Lower lobe of right lung (tissue), 2 donors: ENCODE data around the gene PRPF40B. TPM values are rescaled to one million over a fixed set of nuclear protein-coding genes. Genes with fewer than 3 reads are reported as not detected.

Experiments used
- ATAC-seq, 2 donors: fragments of 200-7000 bp; cut with Tn5 transposase; one replicate each; pipeline ENCODE4 v1.9.1; 2020 to 2022; ENCODE audit warnings: mild to moderate bottlenecking in 2 of 2, moderate library complexity in 2 of 2
- DNase-seq: peaks from one replicate; pipeline ENCODE4 v3.0.0-alpha.2; 2020
- H3K27ac ChIP-seq: fragments of 200-600 bp; one replicate; pipeline ENCODE4 v1.8.0; 2022
- H3K27me3 ChIP-seq: fragments of 200-600 bp; one replicate; pipeline ENCODE4 v1.8.0; 2022; ENCODE audit warnings: low read depth
- H3K36me3 ChIP-seq: fragments of 200-600 bp; one replicate; pipeline ENCODE4 v1.8.0; 2022; ENCODE audit warnings: mild to moderate bottlenecking
- H3K4me1 ChIP-seq: fragments of 200-600 bp; one replicate; pipeline ENCODE4 v1.8.0; 2022
- H3K4me3 ChIP-seq: fragments of 200-600 bp; one replicate; pipeline ENCODE4 v1.8.0; 2022; ENCODE audit warnings: mild to moderate bottlenecking
- H3K9me3 ChIP-seq: fragments of 200-600 bp; one replicate; pipeline ENCODE4 v1.8.0; 2022
- CTCF ChIP-seq: fragments of 200-600 bp; IDR thresholded peaks from one replicate; pipeline ENCODE4 v1.8.0; 2022; ENCODE audit warnings: antibody characterized with exemption, mild to moderate bottlenecking
- intact Hi-C: fragments of 100-400 bp; cut with DNase I; formaldehyde crosslinking; loops from one replicate; pipeline ENCODE4 v1.11.0; 2022
- total RNA-seq: library from RNA; stranded (reverse); fragmentation: NEBNext Ultra II Directional; extraction: Animal tissue kit (Norgen Biotek cat#: 25700); gene quantifications from one replicate; pipeline ENCODE4 v1.2.1, GENCODE V29; 2021
- donor health status: DM: no; HTN: yes; CAD: no; lungs with severe emphysema.

Gene PRPF40B
- total RNA-seq, 1 donor from 2014 or later, result 19.3 TPM

DNA sequence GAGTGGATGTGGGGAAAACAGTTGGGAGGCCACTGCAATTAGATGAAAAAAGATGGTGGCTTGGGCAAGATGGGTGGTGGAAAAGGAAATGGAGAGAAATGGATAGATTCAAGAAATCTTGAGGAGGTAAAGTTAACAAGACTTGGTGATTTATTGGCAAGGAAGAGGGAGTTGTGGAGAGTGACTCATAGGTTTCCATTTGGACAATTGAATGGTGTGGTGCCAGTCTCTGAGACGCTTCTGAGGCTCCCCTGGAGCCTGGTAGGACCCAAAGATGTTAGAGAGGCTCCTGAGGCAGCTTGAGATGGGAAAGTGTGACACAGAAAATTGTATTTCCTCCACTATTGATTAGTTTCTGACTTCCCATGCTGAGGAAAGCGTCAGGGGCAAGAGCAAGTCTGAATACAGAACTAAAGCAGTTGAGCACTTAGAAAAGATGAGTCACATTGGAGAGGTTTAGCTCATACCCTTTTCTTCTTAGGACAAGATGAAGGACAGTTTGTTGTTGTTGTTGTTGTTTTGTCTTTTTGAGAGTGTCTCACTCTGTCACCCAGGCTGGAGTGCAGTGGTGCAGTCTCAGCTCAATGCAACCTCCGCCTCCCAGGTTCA, 4.5 kb downstream of the PRPF40B start:
- no peak for TF ChIP-seq CTCF
- DNase-seq (no peak), ATAC-seq (no peak)
- H3K4me3 ChIP-seq, result no peak overlapping the region
- no peak overlapping the region for H3K27ac ChIP-seq
- H3K4me1 ChIP-seq, result peaks cover under 1% of the 10 kb centered on the region
- H3K36me3 ChIP-seq, result no peaks in the 10 kb centered on the region
- H3K27me3 ChIP-seq, result no peaks in the 10 kb centered on the region
- intact Hi-C loops, result no loop called here
- no peaks in the 10 kb centered on the region for H3K9me3 ChIP-seq

DNA sequence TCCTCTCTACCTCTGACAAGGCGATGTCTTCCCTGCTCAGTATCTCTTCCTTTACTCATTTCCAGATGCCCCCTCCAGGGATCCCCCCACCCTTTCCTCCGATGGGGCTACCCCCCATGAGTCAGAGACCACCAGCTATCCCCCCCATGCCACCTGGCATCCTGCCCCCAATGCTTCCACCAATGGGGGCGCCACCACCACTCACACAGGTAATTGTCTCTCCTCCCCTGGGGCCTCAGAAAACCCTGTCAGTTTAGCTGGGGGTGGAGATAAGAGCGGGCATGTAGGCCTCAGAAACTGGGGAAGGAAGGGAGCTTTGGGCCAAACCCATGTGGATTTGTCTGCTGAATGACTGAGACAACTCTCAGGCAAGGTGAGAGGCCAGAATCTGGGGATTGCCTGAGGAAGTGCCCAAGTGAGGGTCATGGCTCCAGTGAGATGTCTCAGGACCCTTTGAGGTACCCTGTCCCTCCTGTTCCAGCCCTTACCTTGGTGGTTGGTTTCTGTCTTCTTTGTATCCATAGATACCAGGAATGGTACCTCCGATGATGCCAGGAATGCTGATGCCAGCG, 8.1 kb downstream of the PRPF40B start:
- H3K27ac ChIP-seq, result no peak overlapping the region
- DNase-seq, result no peak
- H3K9me3 ChIP-seq, result no peaks in the 10 kb centered on the region
- peaks cover 18% of the 10 kb centered on the region for H3K36me3 ChIP-seq
- no peak for TF ChIP-seq CTCF
- intact Hi-C loops, result no loop called here
- peaks cover 2% of the 10 kb centered on the region for H3K4me1 ChIP-seq
- H3K27me3 ChIP-seq, result no peaks in the 10 kb centered on the region
- ATAC-seq, result no peak
- H3K4me3 ChIP-seq, result no peak overlapping the region

DNA sequence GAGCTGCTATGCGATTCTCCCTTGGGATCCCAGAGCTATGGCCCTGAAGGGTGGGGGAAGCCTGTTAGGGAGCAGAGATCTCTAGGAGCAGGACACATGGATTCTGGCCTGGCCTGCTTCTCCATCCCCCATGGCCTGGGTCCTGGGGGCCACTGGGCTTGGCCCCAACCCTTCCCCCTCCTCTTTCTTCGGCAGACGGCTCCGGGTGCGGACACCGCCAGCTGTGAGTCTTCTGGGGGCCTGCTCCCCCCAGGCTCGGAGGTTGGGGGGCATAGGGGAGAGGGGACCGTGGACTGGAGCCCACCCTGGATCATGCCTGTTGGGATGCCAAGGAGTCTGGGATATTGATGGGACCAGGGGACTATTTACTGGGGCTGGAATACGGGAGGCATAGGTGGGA, 9.0 kb downstream of the PRPF40B start:
- TF ChIP-seq CTCF, result no peak
- peaks cover 18% of the 10 kb centered on the region for H3K36me3 ChIP-seq
- H3K4me3 ChIP-seq, result no peak overlapping the region
- no peaks in the 10 kb centered on the region for H3K27me3 ChIP-seq
- H3K4me1 ChIP-seq, result peaks cover 11% of the 10 kb centered on the region
- intact Hi-C loops, result no loop called here
- no peaks in the 10 kb centered on the region for H3K9me3 ChIP-seq
- DNase-seq (no peak), ATAC-seq (no peak)
- H3K27ac ChIP-seq, result no peak overlapping the region

GRCh38 chr12:49632986-49633702, 9.8 kb downstream of the PRPF40B start:
- DNase-seq (no peak), ATAC-seq (no peak)
- H3K27ac ChIP-seq, result no peak overlapping the region
- no peaks in the 10 kb centered on the region for H3K9me3 ChIP-seq
- peaks cover 18% of the 10 kb centered on the region for H3K4me1 ChIP-seq
- no peaks in the 10 kb centered on the region for H3K27me3 ChIP-seq
- H3K36me3 ChIP-seq, result peaks cover 23% of the 10 kb centered on the region
- no peak for TF ChIP-seq CTCF
- no peak overlapping the region for H3K4me3 ChIP-seq
- intact Hi-C loops, result no loop called here

- H3K4me1 ChIP-seq, result peaks cover 18% of the 10 kb centered on the region
- H3K27me3 ChIP-seq, result no peaks in the 10 kb centered on the region
- H3K27ac ChIP-seq, result no peak overlapping the region
- H3K4me3 ChIP-seq, result no peak overlapping the region
- intact Hi-C loops, result no loop called here
- ATAC-seq (no peak), DNase-seq (no peak)
- no peak for TF ChIP-seq CTCF
- H3K36me3 ChIP-seq, result peaks cover 29% of the 10 kb centered on the region
- H3K9me3 ChIP-seq, result no peaks in the 10 kb centered on the region
Measured at GRCh38 chr12:49633703-49634345, 10.5 kb downstream of the PRPF40B start.
